ENCODE data around the gene VWF. TPM values are rescaled to one million over a fixed set of nuclear protein-coding genes. Genes with fewer than 3 reads are reported as not detected.
"Not testable (repeated sequence)": the region's sequence is repeated elsewhere in the genome, so short reads cannot be mapped to it uniquely, and the experiment has no call there.

VWF gene
- total RNA-seq, 6 experiments from 2014 or later, result 5.7 to 16.6 (median 9.6) TPM

DNA sequence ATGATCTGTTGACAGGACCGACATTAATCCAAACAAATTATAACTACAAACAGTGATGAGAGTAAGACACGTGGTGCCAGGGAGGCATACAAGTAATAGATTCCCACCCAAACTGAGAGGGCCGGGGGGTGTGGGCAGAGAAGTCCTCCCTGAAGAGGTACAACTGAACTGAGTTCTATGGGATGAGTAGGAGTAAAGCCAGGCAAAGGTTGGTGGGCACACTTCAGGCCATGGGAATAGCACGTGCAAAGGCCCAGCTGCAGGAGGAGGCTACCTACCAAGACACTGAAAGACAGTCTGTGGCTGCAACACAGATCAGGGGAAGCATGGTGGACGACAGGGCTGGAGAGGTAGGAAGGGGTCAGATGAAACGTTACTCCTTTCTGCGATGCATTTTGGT, 22.0 kb upstream of the VWF start:
- WGBS (ENCODE audit: insufficient coverage, low coverage, low lambda C conversion rate, missing lambda C conversion rate), result 89% methylated on average over 7 of the region's 7 CpGs
- DNase-seq (no peak), ATAC-seq (no peak)
- Histone ChIP-seq H3K27me3 (no peaks in the 10 kb centered on the region), H3K4me1 (no peaks in the 10 kb centered on the region), H3K36me3 (no peaks in the 10 kb centered on the region), H3K27ac (no peak overlapping the region), H3K9me3 (no peaks in the 10 kb centered on the region), H3K4me3 (no peak overlapping the region)
- TF ChIP-seq POLR2A (IDR thresholded peaks at IDR 0.05) (no peak), CTCF (IDR thresholded peaks at IDR 0.05) (no peak)
- intact Hi-C loops (cut with DNase I), result no loop called here

DNA sequence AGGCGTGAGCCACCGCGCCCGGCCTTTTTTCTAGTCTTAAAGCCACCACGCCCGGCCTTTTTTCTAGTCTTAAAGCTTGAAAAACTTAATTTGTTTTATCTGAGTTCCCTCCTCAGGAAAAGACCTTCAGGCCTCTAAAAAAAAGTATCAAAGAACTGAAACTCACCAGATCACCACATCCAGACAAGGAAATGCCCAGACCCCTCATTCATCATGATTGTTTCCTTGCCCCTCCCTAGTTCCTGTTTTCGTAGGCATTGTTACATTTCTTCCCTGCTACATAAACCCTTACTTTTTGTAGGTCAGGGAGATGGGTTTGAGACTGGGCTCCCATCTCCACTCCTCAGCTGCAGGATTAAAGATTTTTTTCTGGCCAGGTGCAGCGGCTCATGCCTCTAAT, 21.1 kb upstream of the VWF start:
- Histone ChIP-seq H3K27me3 (no peaks in the 10 kb centered on the region), H3K27ac (no peak overlapping the region), H3K4me3 (no peak overlapping the region), H3K36me3 (no peaks in the 10 kb centered on the region), H3K4me1 (peaks cover 0 to 3% (median 0%) of the 10 kb centered on the region in 4 donors), H3K9me3 (no peaks in the 10 kb centered on the region)
- 56% methylated on average over 7 of the region's 8 CpGs for WGBS (ENCODE audit: insufficient coverage, low coverage, low lambda C conversion rate, missing lambda C conversion rate)
- no peak for DNase-seq
- intact Hi-C loops (cut with DNase I), result no loop called here
- TF ChIP-seq POLR2A (IDR thresholded peaks at IDR 0.05) (no peak), CTCF (IDR thresholded peaks at IDR 0.05) (no peak)
- ATAC-seq, result peak in 3 of 4 donors; percentile 10 to 48 (median 47)

- WGBS (ENCODE audit: insufficient coverage, low coverage, low lambda C conversion rate, missing lambda C conversion rate), result 80% methylated on average over 3 of the region's 4 CpGs
- no peak overlapping the region for H3K4me3 ChIP-seq
- intact Hi-C loops (cut with DNase I), result no loop called here
Observed at GRCh38 chr12:6143303-6143675, 18.8 kb upstream of the VWF start.

GRCh38 chr12:6142368-6143302, 18.2 kb upstream of the VWF start:
- H3K27ac ChIP-seq; H3K9me3 ChIP-seq; H3K27me3 ChIP-seq; H3K4me3 ChIP-seq; DNase-seq; H3K4me1 ChIP-seq; ATAC-seq; intact Hi-C loops (cut with DNase I); H3K36me3 ChIP-seq: not testable (repeated sequence)
- 52% methylated on average over 7 of the region's 35 CpGs for WGBS (ENCODE audit: insufficient coverage, low coverage, low lambda C conversion rate, missing lambda C conversion rate)

More at GRCh38 chr12:6143303-6143675, 18.8 kb upstream of the VWF start:
- Histone ChIP-seq H3K36me3 (no peaks in the 10 kb centered on the region), H3K27ac (no peak overlapping the region), H3K4me1 (peaks cover 0 to 9% (median 2%) of the 10 kb centered on the region in 4 donors), H3K27me3 (no peaks in the 10 kb centered on the region), H3K9me3 (no peaks in the 10 kb centered on the region)
- ATAC-seq (no peak), DNase-seq (no peak)
- TF ChIP-seq CTCF (IDR thresholded peaks at IDR 0.05) (no peak), POLR2A (IDR thresholded peaks at IDR 0.05) (no peak)

GRCh38 chr12:6141731-6142367, 17.4 kb upstream of the VWF start:
- intact Hi-C loops (cut with DNase I); ATAC-seq; H3K27me3 ChIP-seq; H3K36me3 ChIP-seq; H3K4me1 ChIP-seq; H3K4me3 ChIP-seq; H3K9me3 ChIP-seq; DNase-seq: not testable (repeated sequence)
- peak overlapping the region in 2 of 3 donors; percentile 61 to 62 for H3K27ac ChIP-seq
- WGBS (ENCODE audit: insufficient coverage, low coverage, low lambda C conversion rate, missing lambda C conversion rate), result 70% methylated on average over 1 of the region's 16 CpGs

All from right lobe of liver (tissue), 6 donors.